Activated CD4-positive, alpha-beta T cell treated with anti-CD3 and anti-CD28 coated beads, Interleukin-2, amount 50 U/mL, for 4 hours (primary cell): ENCODE results near the gene TRAPPC6A.
A peak's percentile ranks its signal among the peaks of the same experiment; 100 is the strongest.

ENCODE experiments used
- DNase-seq, 2 experiments: peaks; one replicate each; pipeline ENCODE4 v3.0.0-alpha.2; 2020

TRAPPC6A gene

GRCh38 chr19:45161738-45162607 is 16.1 kb downstream of the TRAPPC6A start:
- no peak for DNase-seq

- no peak for DNase-seq
These were observed 16.9 kb downstream of the TRAPPC6A start, which contains the start of gene NKPD1 for GRCh38 chr19:45160870-45161737. Gene NKPD1 (minus strand): TSS chr19:45160982. CDS start chr19:45160150, 832 bp downstream.

- no peak for DNase-seq
These were observed 18.1 kb downstream of the TRAPPC6A start for GRCh38 chr19:45159971-45160324.

- no peak for DNase-seq
These were observed 18.6 kb downstream of the TRAPPC6A start for GRCh38 chr19:45159210-45159970.

GRCh38 chr19:45158503-45159209 is 19.4 kb downstream of the TRAPPC6A start:
- DNase-seq = no peak

- no peak for DNase-seq
These were observed 21.3 kb downstream of the TRAPPC6A start for GRCh38 chr19:45156751-45157150.

GRCh38 chr19:45156011-45156630 is 21.9 kb downstream of the TRAPPC6A start:
- no peak for DNase-seq

GRCh38 chr19:45154064-45154827 is 23.8 kb downstream of the TRAPPC6A start:
- no peak for DNase-seq

GRCh38 chr19:45153339-45154063 is 24.5 kb downstream of the TRAPPC6A start:
- peak; percentile 31 to 34 for DNase-seq

- DNase-seq = peak; percentile 33 to 42
These were observed 25.3 kb downstream of the TRAPPC6A start for GRCh38 chr19:45152504-45153338.

- DNase-seq = no peak
These were observed 26.1 kb downstream of the TRAPPC6A start for GRCh38 chr19:45151821-45152503.

GRCh38 chr19:45151320-45151719 is 26.7 kb downstream of the TRAPPC6A start:
- no peak for DNase-seq

GRCh38 chr19:45150751-45151281 is 27.2 kb downstream of the TRAPPC6A start:
- DNase-seq = no peak

GRCh38 chr19:45150180-45150579 is 27.9 kb downstream of the TRAPPC6A start:
- no peak for DNase-seq

- DNase-seq = no peak
These were observed 28.9 kb downstream of the TRAPPC6A start for GRCh38 chr19:45149129-45149528.

GRCh38 chr19:45147835-45148676 is 30.0 kb downstream of the TRAPPC6A start:
- DNase-seq = no peak

- no peak for DNase-seq
These were observed 31.3 kb downstream of the TRAPPC6A start for GRCh38 chr19:45146741-45147205.
